GM12875 (cell line): ENCODE measurements around the gene KIF20A.
"Not testable (repeated sequence)": the region's sequence is repeated elsewhere in the genome, so short reads cannot be mapped to it uniquely, and the experiment has no call there.

Source experiments
- H3K4me3 ChIP-seq: one replicate; pipeline ENCODE4 v1.5.1; 2011; ENCODE audit warnings: low read depth, low read length, control low read depth
- CTCF ChIP-seq: IDR thresholded peaks from 2 replicates; pipeline ENCODE4 v1.5.1; 2011; ENCODE audit warnings: low read depth, mild to moderate bottlenecking, control low read depth, inconsistent platforms, low read length, moderate library complexity, borderline replicate concordance; ENCODE audit not compliant: insufficient read depth

The KIF20A gene

GRCh38 chr5:138182808-138183207 lies 3.9 kb downstream of the KIF20A start:
- TF ChIP-seq CTCF = no peak
- no peak overlapping the region for H3K4me3 ChIP-seq

- no peak for TF ChIP-seq CTCF
- H3K4me3 ChIP-seq = no peak overlapping the region
Measured at GRCh38 chr5:138186002-138186447, 7.1 kb downstream of the KIF20A start.

- H3K4me3 ChIP-seq = no peak overlapping the region
- no peak for TF ChIP-seq CTCF
Measured at GRCh38 chr5:138188626-138189025, 9.7 kb downstream of the KIF20A start.

GRCh38 chr5:138192826-138193225 lies 13.9 kb downstream of the KIF20A start:
- no peak for TF ChIP-seq CTCF
- no peak overlapping the region for H3K4me3 ChIP-seq

GRCh38 chr5:138193859-138194258 lies 14.9 kb downstream of the KIF20A start:
- not testable (repeated sequence) for H3K4me3 ChIP-seq

- no peak for TF ChIP-seq CTCF
- no peak overlapping the region for H3K4me3 ChIP-seq
Measured at GRCh38 chr5:138210985-138211384, 32.1 kb downstream of the KIF20A start.

GRCh38 chr5:138212828-138213160 lies 33.9 kb downstream of the KIF20A start:
- peak overlapping the region; percentile 85 for H3K4me3 ChIP-seq
- TF ChIP-seq CTCF = no peak

GRCh38 chr5:138213161-138214029 lies 34.5 kb downstream of the KIF20A start, which contains the start of gene CDC23:
Gene CDC23, minus strand, starts transcription at chr5:138213323. Its CDS starts 11 bp downstream, at chr5:138213312.
- TF ChIP-seq CTCF = no peak
- H3K4me3 ChIP-seq = peak within 1 kb of the TSS; percentile 85
